Sigmoid colon (tissue), 7 donors: ENCODE measurements around the gene DCANP1. TPM values are rescaled to one million over a fixed set of nuclear protein-coding genes. Genes with fewer than 3 reads are reported as not detected.

Experiments used
- DNase-seq: peaks from one replicate; pipeline ENCODE4 v3.0.0-alpha.2; 2019
- H3K27ac ChIP-seq, 4 donors: fragments of 200-600 bp; sonication (generic); one replicate each; pipeline ENCODE4 v1.5.1; 2016 to 2019; ENCODE audit warnings: mild to moderate bottlenecking in 1 of 4
- H3K27me3 ChIP-seq, 3 donors: fragments of 200-600 bp; sonication (generic); one replicate each; pipeline ENCODE4 v1.5.1; 2019; ENCODE audit warnings: mild to moderate bottlenecking in 1 of 3
- H3K36me3 ChIP-seq, 4 donors: fragments of 200-600 bp; sonication (generic); one replicate each; pipeline ENCODE4 v1.5.1; 2016 to 2019
- H3K4me1 ChIP-seq, 4 donors: fragments of 200-600 bp; sonication (generic); one replicate each; pipeline ENCODE4 v1.5.1; 2017 to 2019
- H3K4me3 ChIP-seq, 4 donors: fragments of 200-600 bp; sonication (generic); one replicate each; pipeline ENCODE4 v1.5.1; 2017 to 2019; ENCODE audit warnings: mild to moderate bottlenecking in 2 of 4, moderate library complexity in 1 of 4
- H3K9me3 ChIP-seq, 4 donors: fragments of 200-600 bp in 3 of 4; sonication (generic) in 3 of 4; one replicate each; pipeline versions ENCODE4 v1.5.1 to v1.6.1; 2013 to 2019
- EP300 ChIP-seq, 4 donors: sonication (generic); formaldehyde crosslinking; IDR thresholded peaks; one replicate each; pipeline ENCODE4 v1.6.1; 2017; ENCODE audit warnings: antibody characterized with exemption in 4 of 4
- POLR2A ChIP-seq, 2 donors: fragments of 450-650 bp; IDR thresholded peaks; one replicate each; pipeline ENCODE4 v1.6.1; 2016; ENCODE audit warnings: antibody characterized with exemption in 2 of 2, mild to moderate bottlenecking in 2 of 2, moderate library complexity in 2 of 2
- POLR2AphosphoS5 ChIP-seq, 4 donors: sonication (generic); formaldehyde crosslinking; IDR thresholded peaks; one replicate each; pipeline ENCODE4 v1.6.1; 2017; ENCODE audit warnings: antibody characterized with exemption in 4 of 4
- WGBS, 2 donors: extraction: QIAGEN DNeasy Blood & Tissue Kit; methylation state at CpG; one replicate each; pipeline ENCODE4 v1.1.7; 2013; 5-methylcytosine and 5-hydroxymethylcytosine counted together
- intact Hi-C: fragments of 100-400 bp; cut with DNase I; formaldehyde crosslinking; loops from one replicate; pipeline ENCODE4 v1.15.1; 2023
- polyA plus RNA-seq, 3 donors: library from polyadenylated mRNA; stranded (reverse); fragments of 200-250 nt; gene quantifications; one replicate each; pipeline ENCODE4 v1.2.3, GENCODE V29; 2013
- total RNA-seq, 4 donors: library from RNA; depleted of rRNA; stranded (reverse); fragments of >200 nt; gene quantifications; one replicate each; pipeline ENCODE4 v1.1.0, GENCODE V29; 2016
- TF ChIP-seq, protein P1 (sequence below), 4 experiments: fragments of 450-650 bp in 3 of 4; fragments of 200-600 bp in 1 of 4; IDR thresholded peaks; one replicate each; pipeline ENCODE4 v1.5.1; 2016 to 2019; ENCODE audit warnings: antibody characterized with exemption in 4 of 4, mild to moderate bottlenecking in 3 of 4, moderate library complexity in 2 of 4
- donor health status: healthy with polysubstance abuse.
- donor health status: Bipolar disorder and iron deficiency.
- donor health status: healthy.

The DCANP1 gene
- total and polyA plus RNA-seq, 7 donors, result 0.13 to 0.46 TPM; not detected in 5

DNA sequence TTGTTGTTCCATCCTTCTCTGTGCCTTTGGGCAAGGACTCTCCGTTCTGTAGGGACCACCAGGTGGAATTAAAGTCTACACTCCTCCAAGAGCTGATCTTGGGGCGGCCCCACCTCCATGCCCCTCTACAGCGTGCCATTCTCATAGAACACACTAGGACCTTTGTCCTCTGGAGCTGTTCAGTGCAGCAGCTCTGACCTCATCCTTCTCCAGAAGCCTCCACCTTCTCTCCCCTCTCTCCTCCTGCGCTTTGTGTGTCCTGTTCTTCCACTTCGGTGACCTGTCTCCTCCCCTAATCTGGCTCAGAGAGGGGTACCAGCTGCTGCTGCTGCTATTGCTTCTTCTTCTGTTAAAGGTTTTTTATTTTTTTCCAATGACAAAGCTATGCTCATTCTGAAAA, 46.3 kb downstream of the DCANP1 start:
- no peaks in the 10 kb centered on the region for H3K36me3 ChIP-seq
- H3K9me3 ChIP-seq, result no peaks in the 10 kb centered on the region
- TF ChIP-seq EP300 (IDR thresholded peaks at IDR 0.05) (no peak), POLR2AphosphoS5 (IDR thresholded peaks at IDR 0.05) (no peak), POLR2A (IDR thresholded peaks at IDR 0.05) (no peak)
- TF ChIP-seq, protein P1, sequence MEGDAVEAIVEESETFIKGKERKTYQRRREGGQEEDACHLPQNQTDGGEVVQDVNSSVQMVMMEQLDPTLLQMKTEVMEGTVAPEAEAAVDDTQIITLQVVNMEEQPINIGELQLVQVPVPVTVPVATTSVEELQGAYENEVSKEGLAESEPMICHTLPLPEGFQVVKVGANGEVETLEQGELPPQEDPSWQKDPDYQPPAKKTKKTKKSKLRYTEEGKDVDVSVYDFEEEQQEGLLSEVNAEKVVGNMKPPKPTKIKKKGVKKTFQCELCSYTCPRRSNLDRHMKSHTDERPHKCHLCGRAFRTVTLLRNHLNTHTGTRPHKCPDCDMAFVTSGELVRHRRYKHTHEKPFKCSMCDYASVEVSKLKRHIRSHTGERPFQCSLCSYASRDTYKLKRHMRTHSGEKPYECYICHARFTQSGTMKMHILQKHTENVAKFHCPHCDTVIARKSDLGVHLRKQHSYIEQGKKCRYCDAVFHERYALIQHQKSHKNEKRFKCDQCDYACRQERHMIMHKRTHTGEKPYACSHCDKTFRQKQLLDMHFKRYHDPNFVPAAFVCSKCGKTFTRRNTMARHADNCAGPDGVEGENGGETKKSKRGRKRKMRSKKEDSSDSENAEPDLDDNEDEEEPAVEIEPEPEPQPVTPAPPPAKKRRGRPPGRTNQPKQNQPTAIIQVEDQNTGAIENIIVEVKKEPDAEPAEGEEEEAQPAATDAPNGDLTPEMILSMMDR (IDR thresholded peaks at IDR 0.05), result no peak
- WGBS, 2 donors, result 45 to 64% methylated on average over 5 of the region's 5 CpGs
- no peaks in the 10 kb centered on the region for H3K27me3 ChIP-seq
- no peak overlapping the region for H3K4me3 ChIP-seq
- intact Hi-C loops, result no loop called here
- H3K4me1 ChIP-seq, result peaks cover 0 to 36% (median 27%) of the 10 kb centered on the region in 4 donors
- no peak overlapping the region for H3K27ac ChIP-seq
- DNase-seq, result no peak

DNA sequence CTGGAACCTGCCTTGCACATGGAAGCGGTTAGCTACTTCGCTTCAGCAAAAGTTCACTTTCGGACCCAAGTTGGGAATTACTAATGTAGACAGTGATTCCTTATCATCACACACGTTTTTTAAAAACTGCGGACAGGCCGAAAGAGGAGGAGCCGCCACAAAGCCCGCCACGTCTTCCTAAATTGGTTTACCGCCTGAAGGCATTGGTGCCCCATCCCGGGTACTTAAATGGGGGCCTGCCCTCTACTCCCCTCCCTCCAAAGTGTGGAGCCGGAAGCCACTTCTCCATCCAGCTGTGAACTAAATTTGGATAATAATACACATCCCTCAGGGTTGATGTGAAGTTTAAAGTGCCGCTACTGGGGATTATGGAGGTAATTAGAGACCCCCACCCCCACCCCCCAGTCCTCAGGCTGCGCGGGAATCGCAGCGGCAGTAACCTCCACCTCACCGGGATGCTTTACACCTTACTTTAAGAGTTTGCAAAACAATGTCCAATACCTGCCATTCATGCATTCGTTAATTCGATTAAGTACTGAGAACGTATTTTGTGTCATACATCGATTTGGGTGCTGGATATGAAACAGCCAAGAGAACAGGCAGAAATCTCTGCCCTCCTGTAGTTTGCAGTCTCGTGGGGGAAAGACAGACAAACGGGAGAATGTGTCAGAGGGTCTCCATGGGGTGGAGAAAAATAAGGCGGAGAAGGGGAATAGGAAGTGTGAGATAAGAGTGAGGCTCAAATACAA, 47.2 kb downstream of the DCANP1 start:
- Histone ChIP-seq H3K27me3 (no peaks in the 10 kb centered on the region), H3K27ac (peak overlapping the region; percentile 81 to 93 (median 88)), H3K9me3 (no peaks in the 10 kb centered on the region), H3K36me3 (no peaks in the 10 kb centered on the region), H3K4me1 (peaks cover 0 to 45% (median 36%) of the 10 kb centered on the region in 4 donors), H3K4me3 (peak overlapping the region; percentile 80 to 90 (median 82))
- TF ChIP-seq, protein P1 (IDR thresholded peaks at IDR 0.05), result no peak
- no peak for TF ChIP-seq EP300 (IDR thresholded peaks at IDR 0.05)
- no peak for TF ChIP-seq POLR2A (IDR thresholded peaks at IDR 0.05)
- TF ChIP-seq POLR2AphosphoS5 (IDR thresholded peaks at IDR 0.05), result no peak
- intact Hi-C loops, result no loop called here
- no peak for DNase-seq
- WGBS, 2 donors, result 39 to 78% methylated on average over 25 of the region's 25 CpGs

DNA sequence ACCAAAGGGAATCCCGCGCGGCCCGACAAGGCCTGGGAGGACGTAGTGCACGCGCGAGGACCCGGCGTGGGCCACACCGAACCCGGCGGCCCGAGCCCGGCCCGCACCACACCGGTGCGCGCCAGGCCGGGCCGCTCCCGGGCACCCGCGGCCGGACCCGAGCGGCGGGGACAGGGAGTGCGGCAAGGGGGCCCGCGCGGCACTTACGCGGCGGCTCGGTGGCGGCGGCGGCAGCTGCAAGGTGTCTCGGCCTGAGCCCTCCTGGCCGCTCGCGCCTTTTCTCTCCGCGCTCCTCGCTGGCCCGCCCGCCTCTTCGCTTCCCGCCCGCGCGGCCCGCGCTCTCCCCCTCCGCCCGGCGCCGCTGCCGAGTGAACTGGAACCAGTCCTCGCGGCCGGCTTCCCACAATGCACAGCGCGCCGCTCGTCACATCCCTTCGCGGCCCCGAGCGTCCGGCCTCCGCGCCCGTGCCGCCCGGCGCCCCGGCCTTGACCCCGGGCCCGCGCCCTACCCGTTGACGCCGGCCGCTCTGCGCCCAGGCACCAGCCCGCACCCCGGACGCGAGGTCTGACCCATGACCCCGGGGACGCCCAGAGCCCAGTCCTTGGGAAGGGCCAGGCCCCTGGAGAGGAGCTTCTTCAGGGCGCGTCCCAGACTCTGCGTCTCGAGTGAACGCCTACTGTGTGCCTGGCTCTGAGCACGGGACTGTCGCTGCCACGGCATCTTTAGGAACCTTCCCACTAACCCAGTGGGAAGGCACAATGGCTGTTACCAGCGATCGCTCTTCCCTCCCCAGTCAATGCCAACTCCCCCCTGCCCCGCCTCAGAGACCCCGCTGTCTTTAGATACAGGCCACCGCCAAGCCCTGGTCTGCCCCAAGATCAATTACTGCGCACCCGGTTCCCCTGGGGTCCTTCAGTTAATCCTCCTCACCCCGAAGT, 48.0 kb downstream of the DCANP1 start, which contains the start of gene MACROH2A1:
Gene MACROH2A1 (minus strand): TSS at position 377 of the 939 bp plus-strand sequence. CDS start 10,138 bp downstream, outside the sequence.
- Histone ChIP-seq H3K27ac (peak within 1 kb of the TSS; percentile 81 to 93 (median 88)), H3K9me3 (no peaks in the 10 kb centered on the region), H3K27me3 (no peaks in the 10 kb centered on the region), H3K4me3 (peak within 1 kb of the TSS; percentile 80 to 90 (median 82)), H3K36me3 (no peaks in the 10 kb centered on the region), H3K4me1 (peaks cover 0 to 53% (median 44%) of the 10 kb centered on the region in 4 donors)
- DNase-seq, result peak; percentile 94
- peak; percentile 10 to 29 for TF ChIP-seq POLR2A (IDR thresholded peaks at IDR 0.05)
- peak; percentile 73 to 94 (median 90) for TF ChIP-seq POLR2AphosphoS5 (IDR thresholded peaks at IDR 0.05)
- no peak for TF ChIP-seq EP300 (IDR thresholded peaks at IDR 0.05)
- TF ChIP-seq, protein P1 (IDR thresholded peaks at IDR 0.05), result no peak
- intact Hi-C loops, result no loop called here
- 1 to 4% methylated on average over 109 of the region's 109 CpGs for WGBS, 2 donors

DNA sequence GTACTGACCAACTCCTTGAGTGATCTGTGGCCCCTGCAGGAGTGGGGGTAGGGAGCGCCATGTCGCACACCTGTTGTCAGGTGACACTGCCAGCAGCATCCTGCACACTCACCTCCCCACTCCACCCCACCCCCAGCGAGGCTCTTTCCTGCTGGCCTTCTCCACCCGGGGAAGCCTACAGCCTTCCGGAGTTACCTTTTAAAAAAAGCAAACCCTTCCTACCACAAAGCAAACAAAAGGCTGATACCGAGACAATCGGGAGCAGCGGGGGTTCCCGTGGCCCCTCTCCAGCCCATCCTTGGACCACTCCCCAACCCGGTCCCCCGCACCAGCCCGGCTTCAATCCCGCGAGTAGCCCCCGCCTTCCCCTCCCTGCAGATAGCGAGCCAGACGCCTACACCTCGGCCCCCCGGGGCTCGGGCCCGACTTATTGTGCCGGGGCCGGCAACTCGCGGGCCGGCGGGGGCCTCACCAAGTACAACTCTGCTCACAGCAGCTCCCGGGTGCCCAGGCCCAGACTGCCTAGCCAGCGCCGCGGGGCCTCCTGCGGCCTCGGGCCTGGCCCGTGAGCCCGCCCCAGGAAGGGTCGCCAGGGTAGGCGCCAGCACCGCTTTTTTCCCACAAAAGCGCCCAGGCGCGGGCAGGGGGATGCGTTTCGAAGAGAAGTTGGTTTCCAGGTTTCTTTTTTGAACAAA, 48.8 kb downstream of the DCANP1 start:
- intact Hi-C loops, result no loop called here
- Histone ChIP-seq H3K27ac (peak overlapping the region; percentile 81 to 93 (median 88)), H3K36me3 (no peaks in the 10 kb centered on the region), H3K9me3 (no peaks in the 10 kb centered on the region), H3K27me3 (no peaks in the 10 kb centered on the region), H3K4me3 (peak overlapping the region; percentile 80 to 90 (median 82)), H3K4me1 (peaks cover 0 to 61% (median 53%) of the 10 kb centered on the region in 4 donors)
- TF ChIP-seq EP300 (IDR thresholded peaks at IDR 0.05) (no peak), POLR2AphosphoS5 (IDR thresholded peaks at IDR 0.05) (no peak)
- TF ChIP-seq, protein P1 (IDR thresholded peaks at IDR 0.05), result no peak
- no peak for DNase-seq
- 0 to 1% methylated on average over 43 of the region's 43 CpGs for WGBS, 2 donors
